ENCODE results near the gene RELCH. TPM values are rescaled to one million over a fixed set of nuclear protein-coding genes. Genes with fewer than 3 reads are reported as not detected.

The RELCH gene
- total and polyA plus RNA-seq, 7 experiments from 2014 or later = 7.3 to 70.8 (median 52.0) TPM

GRCh38 chr18:62318228-62319180, 131.4 kb downstream of the RELCH start:
- POLR2A ChIA-PET = no interaction called here
- no peak for ATAC-seq
- CTCF ChIA-PET = no interaction called here
- H3K27ac Mint-ChIP-seq = no peak overlapping the region
- no peaks in the 10 kb centered on the region for H3K4me1 Mint-ChIP-seq
- Histone ChIP-seq H3K27me3 (ENCODE audit: control insufficient read depth in 2 of 2, insufficient read depth in 2 of 2, low read length in 2 of 2) (no peaks in the 10 kb centered on the region), H3K9me3 (ENCODE audit: control insufficient read depth in 2 of 3, low read length in 3 of 3) (no peaks in the 10 kb centered on the region), H3K4me3 (ENCODE audit: low read length) (no peak overlapping the region), H3K27ac (ENCODE audit: low read depth, low read length) (no peak overlapping the region), H3K4me1 (ENCODE audit: control insufficient read depth in 2 of 2, insufficient read depth in 2 of 2, low read length in 2 of 2) (no peaks in the 10 kb centered on the region), H3K36me3 (ENCODE audit: control insufficient read depth in 2 of 3, insufficient read depth in 3 of 3, low read length in 3 of 3) (no peaks in the 10 kb centered on the region)
- intact Hi-C loops (cut with micrococcal nuclease) = no loop called here
- DNase-seq = no peak
- H3K36me3 Mint-ChIP-seq = no peaks in the 10 kb centered on the region
- H3K4me3 Mint-ChIP-seq = no peak overlapping the region
- peaks cover 9 to 52% (median 24%) of the 10 kb centered on the region in 5 donors for H3K27me3 Mint-ChIP-seq
- peaks cover 0 to 1% (median 0%) of the 10 kb centered on the region in 11 donors for H3K9me3 Mint-ChIP-seq

- H3K4me3 ChIP-seq (ENCODE audit: low read length) = no peak overlapping the region
- ChIA-PET POLR2A (no interaction called here), CTCF (interaction anchor here (0.7 kb wide), 1 partner anchor 236 kb away, joined by 3 read pairs; no protein-coding TSS in a partner anchor)
- peaks cover 9 to 14% (median 11%) of the 10 kb centered on the region in 7 donors for H3K4me1 Mint-ChIP-seq
- peaks cover 21 to 61% (median 42%) of the 10 kb centered on the region in 5 donors for H3K27me3 Mint-ChIP-seq
- no peaks in the 10 kb centered on the region for H3K9me3 ChIP-seq (ENCODE audit: control insufficient read depth in 2 of 3, low read length in 3 of 3)
- intact Hi-C loops (cut with micrococcal nuclease) = loop anchor here in 1 of 2 donors (10.0 kb wide), 1 partner anchor 394 kb away; the partner anchor contains the start of gene PHLPP1
- no peaks in the 10 kb centered on the region for H3K36me3 ChIP-seq (ENCODE audit: control insufficient read depth in 2 of 3, insufficient read depth in 3 of 3, low read length in 3 of 3)
- DNase-seq (no peak), ATAC-seq (no peak)
- no peak overlapping the region for H3K27ac ChIP-seq (ENCODE audit: low read depth, low read length)
- H3K9me3 Mint-ChIP-seq = peaks cover 0 to 4% (median 0%) of the 10 kb centered on the region in 11 donors
- H3K36me3 Mint-ChIP-seq = peaks cover 0 to 7% (median 0%) of the 10 kb centered on the region in 5 donors
- H3K4me3 Mint-ChIP-seq = no peak overlapping the region
- peaks cover 8 to 9% of the 10 kb centered on the region in 2 donors for H3K4me1 ChIP-seq (ENCODE audit: control insufficient read depth in 2 of 2, insufficient read depth in 2 of 2, low read length in 2 of 2)
- no peak overlapping the region for H3K27ac Mint-ChIP-seq
- H3K27me3 ChIP-seq (ENCODE audit: control insufficient read depth in 2 of 2, insufficient read depth in 2 of 2, low read length in 2 of 2) = peaks cover 0 to 7% of the 10 kb centered on the region in 2 donors
These were observed 134.1 kb downstream of the RELCH start for GRCh38 chr18:62321201-62321600.

GRCh38 chr18:62323483-62324180, 136.6 kb downstream of the RELCH start:
- Histone ChIP-seq H3K27ac (ENCODE audit: low read depth, low read length) (no peak overlapping the region), H3K4me1 (ENCODE audit: control insufficient read depth in 2 of 2, insufficient read depth in 2 of 2, low read length in 2 of 2) (peaks cover 12 to 14% of the 10 kb centered on the region in 2 donors), H3K9me3 (ENCODE audit: control insufficient read depth in 2 of 3, low read length in 3 of 3) (no peaks in the 10 kb centered on the region), H3K36me3 (ENCODE audit: control insufficient read depth in 2 of 3, insufficient read depth in 3 of 3, low read length in 3 of 3) (no peaks in the 10 kb centered on the region), H3K27me3 (ENCODE audit: control insufficient read depth in 2 of 2, insufficient read depth in 2 of 2, low read length in 2 of 2) (peaks cover 12 to 20% of the 10 kb centered on the region in 2 donors), H3K4me3 (ENCODE audit: low read length) (no peak overlapping the region)
- CTCF ChIA-PET = interaction anchor here (0.8 to 1.1 kb wide), 3 partner anchors 16 to 98 kb away, joined by 3 to 4 read pairs (median 3); no protein-coding TSS in a partner anchor
- DNase-seq (no peak), ATAC-seq (no peak)
- POLR2A ChIA-PET = no interaction called here
- peaks cover 43 to 64% (median 55%) of the 10 kb centered on the region in 5 donors for H3K27me3 Mint-ChIP-seq
- H3K9me3 Mint-ChIP-seq = peaks cover 0 to 3% (median 0%) of the 10 kb centered on the region in 11 donors
- H3K36me3 Mint-ChIP-seq = peaks cover 0 to 7% (median 0%) of the 10 kb centered on the region in 5 donors
- H3K4me3 Mint-ChIP-seq = peak overlapping the region in 9 of 10 donors; percentile 37 to 88 (median 69)
- H3K27ac Mint-ChIP-seq = peak overlapping the region in 1 of 9 donors; percentile 62
- intact Hi-C loops (cut with micrococcal nuclease) = loop anchor here (2.0 to 10.0 kb wide), 4 partner anchors 137 to 659 kb away; partner anchors contain the start of genes PHLPP1 (in 2 of the 2), PIGN (in 1 of the 2) and RELCH (in 1 of the 2)
- peaks cover 11 to 38% (median 23%) of the 10 kb centered on the region in 7 donors for H3K4me1 Mint-ChIP-seq

- Histone ChIP-seq H3K4me3 (ENCODE audit: low read length) (no peak overlapping the region), H3K27ac (ENCODE audit: low read depth, low read length) (no peak overlapping the region), H3K27me3 (ENCODE audit: control insufficient read depth in 2 of 2, insufficient read depth in 2 of 2, low read length in 2 of 2) (peaks cover 12 to 20% of the 10 kb centered on the region in 2 donors), H3K4me1 (ENCODE audit: control insufficient read depth in 2 of 2, insufficient read depth in 2 of 2, low read length in 2 of 2) (peaks cover 14 to 15% of the 10 kb centered on the region in 2 donors), H3K36me3 (ENCODE audit: control insufficient read depth in 2 of 3, insufficient read depth in 3 of 3, low read length in 3 of 3) (no peaks in the 10 kb centered on the region), H3K9me3 (ENCODE audit: control insufficient read depth in 2 of 3, low read length in 3 of 3) (no peaks in the 10 kb centered on the region)
- Mint-ChIP-seq H3K9me3 (peaks cover 0 to 3% (median 0%) of the 10 kb centered on the region in 11 donors), H3K36me3 (peaks cover 0 to 7% (median 0%) of the 10 kb centered on the region in 5 donors), H3K27ac (peak overlapping the region in 5 of 9 donors; percentile 15 to 73 (median 65)), H3K4me1 (peaks cover 12 to 44% (median 26%) of the 10 kb centered on the region in 7 donors), H3K4me3 (peak overlapping the region; percentile 62 to 88 (median 82)), H3K27me3 (peaks cover 48 to 69% (median 61%) of the 10 kb centered on the region in 5 donors)
- no peak for ATAC-seq
- no peak for DNase-seq
- POLR2A ChIA-PET = no interaction called here
- CTCF ChIA-PET = interaction anchor here (0.8 to 1.1 kb wide), 2 partner anchors 16 to 97 kb away, joined by 3 to 4 read pairs; no protein-coding TSS in a partner anchor
- intact Hi-C loops (cut with micrococcal nuclease) = loop anchor here (2.0 to 10.0 kb wide), 4 partner anchors 138 to 658 kb away; partner anchors contain the start of genes PHLPP1 (in 2 of the 2), PIGN (in 1 of the 2) and RELCH (in 1 of the 2)
These were observed 137.2 kb downstream of the RELCH start for GRCh38 chr18:62324181-62324828.

GRCh38 chr18:62324917-62325805, 138.1 kb downstream of the RELCH start, which contains the start of gene TNFRSF11A:
Gene TNFRSF11A, plus strand, starts transcription at chr18:62325310. Its CDS starts 43 bp downstream, at chr18:62325353.
- ChIA-PET CTCF (interaction anchor here (1.1 kb wide), 1 partner anchor 96 kb away, joined by 4 read pairs; no protein-coding TSS in a partner anchor), POLR2A (no interaction called here)
- Mint-ChIP-seq H3K4me1 (peaks cover 18 to 53% (median 34%) of the 10 kb centered on the region in 7 donors), H3K4me3 (peak within 1 kb of the TSS; percentile 80 to 93 (median 84)), H3K27ac (peak within 1 kb of the TSS in 5 of 9 donors; percentile 15 to 73 (median 65)), H3K36me3 (peaks cover 0 to 7% (median 0%) of the 10 kb centered on the region in 5 donors), H3K27me3 (peaks cover 46 to 78% (median 70%) of the 10 kb centered on the region in 5 donors), H3K9me3 (peaks cover 0 to 3% (median 0%) of the 10 kb centered on the region in 11 donors)
- no peak within 1 kb of the TSS for H3K27ac ChIP-seq (ENCODE audit: low read depth, low read length)
- H3K4me3 ChIP-seq (ENCODE audit: low read length) = peak within 1 kb of the TSS; percentile 50
- no peaks in the 10 kb centered on the region for H3K9me3 ChIP-seq (ENCODE audit: control insufficient read depth in 2 of 3, low read length in 3 of 3)
- H3K36me3 ChIP-seq (ENCODE audit: control insufficient read depth in 2 of 3, insufficient read depth in 3 of 3, low read length in 3 of 3) = no peaks in the 10 kb centered on the region
- H3K4me1 ChIP-seq (ENCODE audit: control insufficient read depth in 2 of 2, insufficient read depth in 2 of 2, low read length in 2 of 2) = peaks cover 14 to 17% of the 10 kb centered on the region in 2 donors
- ATAC-seq (peak; percentile 91), DNase-seq (peak; percentile 19 to 83 (median 46))
- intact Hi-C loops (cut with micrococcal nuclease) = loop anchor here (1.0 to 10.0 kb wide), 8 partner anchors 42 to 658 kb away; partner anchors contain the start of genes PHLPP1 (in 2 of the 2), PIGN (in 1 of the 2), RELCH (in 1 of the 2) and ZCCHC2 (in 1 of the 2)
- H3K27me3 ChIP-seq (ENCODE audit: control insufficient read depth in 2 of 2, insufficient read depth in 2 of 2, low read length in 2 of 2) = peaks cover 12 to 20% of the 10 kb centered on the region in 2 donors
